K562 (cell line): ENCODE data around the gene RPL27. TPM values are rescaled to one million over a fixed set of nuclear protein-coding genes. Genes with fewer than 3 reads are reported as not detected.

Experiments used
- ATAC-seq: fragments of 200-7000 bp; cut with Tn5 transposase; 3 replicates; pipeline ENCODE4 v1.9.1; 2020; ENCODE audit warnings: moderate library complexity
- BruUV-seq: library from RNA; stranded (reverse); fragments of 400-500 nt; replicated peaks from 2 replicates; lab custom pipeline; 2021; lab: Mats Ljungman, UMichigan
- CTCF ChIA-PET: fragments of 300-600 bp; formaldehyde crosslinking; extraction: SDS; loops from one replicate; lab custom pipeline; 2021; ENCODE audit warnings: low intra/inter-chr PET ratio; lab: Yijun Ruan, JAX
- POLR2A ChIA-PET: fragments of 300-600, 350-650 bp; sonication (Branson Sonifier 250); formaldehyde crosslinking; extraction: SDS; loops from one replicate; lab custom pipeline; 2021; ENCODE audit warnings: antibody characterized with exemption, inconsistent platforms; lab: Yijun Ruan, JAX
- DNase-seq, 4 experiments: peaks; one replicate each; pipeline versions ENCODE4 v3.0.0 to v3.0.0-alpha.2; 2011 to 2018; ENCODE audit warnings: low spot score in 3 of 4, mixed read lengths in 3 of 4; ENCODE audit errors: extremely low read depth in 1 of 4
- FAIRE-seq: peaks from 2 replicates; lab custom pipeline; 2011; peaks lifted over from hg19 to GRCh38; lab: Jason Lieb, UNC
- H2AFZ ChIP-seq: 2 replicates; pipeline ENCODE4 v1.6.0; 2011; ENCODE audit warnings: low read depth, low read length, control low read depth, inconsistent platforms
- H3K27ac ChIP-seq: fragments of 200-600 bp; 3 replicates; pipeline ENCODE4 v1.8.0; 2011; ENCODE audit warnings: low read depth, mild to moderate bottlenecking, control low read depth, inconsistent platforms, low read length, moderate library complexity, mixed read lengths; ENCODE audit errors: extremely low read depth
- H3K27me3 ChIP-seq, 2 experiments: fragments of 300-600 bp in 1 of 2; 2 replicates in 1 of 2; 3 replicates in 1 of 2; pipeline versions ENCODE4 v1.6.0 to v1.8.0; 2011; ENCODE audit warnings: inconsistent platforms in 2 of 2, low read length in 2 of 2, mild to moderate bottlenecking in 1 of 2, mixed read lengths in 1 of 2, moderate library complexity in 1 of 2; ENCODE audit not compliant: control insufficient read depth in 2 of 2, insufficient read depth in 2 of 2
- H3K36me3 ChIP-seq: fragments of 300-600 bp; 3 replicates; pipeline ENCODE4 v1.8.0; 2011; ENCODE audit warnings: mild to moderate bottlenecking, low read length, inconsistent platforms; ENCODE audit not compliant: control insufficient read depth, insufficient read depth
- H3K4me1 ChIP-seq, 2 experiments: fragments of 200-600 bp in 1 of 2; replicated peaks in 1 of 2; 2 replicates in 1 of 2; 3 replicates in 1 of 2; pipeline versions ENCODE4 v1.5.1 to v1.8.0; 2011; ENCODE audit warnings: inconsistent platforms in 2 of 2, low read length in 2 of 2, mild to moderate bottlenecking in 1 of 2, mixed read lengths in 1 of 2, moderate library complexity in 1 of 2; ENCODE audit not compliant: control insufficient read depth in 2 of 2, insufficient read depth in 2 of 2
- H3K4me2 ChIP-seq: 2 replicates; pipeline ENCODE4 v1.6.1; 2011; ENCODE audit warnings: low read length, control low read depth, inconsistent platforms, mixed read lengths; ENCODE audit not compliant: insufficient read depth
- H3K4me3 ChIP-seq: fragments of 200-600 bp; sonication (generic), shearing (Covaris generic); 2 replicates; pipeline ENCODE4 v1.5.1; 2016; ENCODE audit warnings: control low read depth, inconsistent platforms
- H3K79me2 ChIP-seq: fragments of 200-600 bp; 3 replicates; pipeline ENCODE4 v1.8.0; 2011; ENCODE audit warnings: low read length, inconsistent platforms; ENCODE audit not compliant: control insufficient read depth, insufficient read depth
- H3K9ac ChIP-seq, 2 experiments: 2 replicates each; pipeline versions ENCODE4 v1.6.0 to v1.6.1; 2011; ENCODE audit warnings: low read depth in 2 of 2, low read length in 2 of 2, control low read depth in 1 of 2, inconsistent platforms in 1 of 2, mild to moderate bottlenecking in 1 of 2, mixed read lengths in 1 of 2; ENCODE audit not compliant: insufficient read depth in 1 of 2
- H3K9me1 ChIP-seq: one replicate; pipeline ENCODE4 v1.6.0; 2011; ENCODE audit warnings: inconsistent platforms, mild to moderate bottlenecking, low read length, moderate library complexity; ENCODE audit not compliant: control insufficient read depth, insufficient read depth
- H3K9me3 ChIP-seq: replicated peaks from 2 replicates; pipeline ENCODE4 v1.5.1; 2011; ENCODE audit warnings: low read depth, low read length, inconsistent platforms; ENCODE audit not compliant: control insufficient read depth, insufficient read depth
- H4K20me1 ChIP-seq: replicated peaks from 2 replicates; pipeline ENCODE4 v1.6.1; 2011; ENCODE audit warnings: low read length, inconsistent platforms, mixed read lengths; ENCODE audit not compliant: control insufficient read depth, insufficient read depth
- BRCA1 ChIP-seq, 2 experiments: fragments of 450-650 bp in 1 of 2; sonication (generic) in 1 of 2; formaldehyde crosslinking in 1 of 2; IDR thresholded peaks; 2 replicates each; pipeline versions ENCODE4 v1.5.0 to v1.6.1; 2017 to 2020; ENCODE audit warnings: mild to moderate bottlenecking in 1 of 2, missing genetic modification reagents in 1 of 2
- C11orf30 ChIP-seq: fragments of 450-650 bp; IDR thresholded peaks from 2 replicates; pipeline ENCODE4 v1.6.1; 2016; ENCODE audit warnings: low read depth, mild to moderate bottlenecking
- CREM ChIP-seq: IDR thresholded peaks from 2 replicates; pipeline ENCODE4 v1.6.1; 2014; ENCODE audit warnings: antibody characterized with exemption, low read depth
- HNRNPL ChIP-seq: fragments of 200-400 bp; formaldehyde crosslinking; IDR thresholded peaks from 2 replicates; pipeline ENCODE4 v1.6.1; 2017; ENCODE audit warnings: low read depth, mild to moderate bottlenecking, low read length
- IFI16 ChIP-seq: fragments of 250-450 bp; sonication (Bioruptor Pico); IDR thresholded peaks from 2 replicates; pipeline ENCODE4 v2.1.2; 2022; ENCODE audit warnings: mild to moderate bottlenecking, inconsistent platforms
- NFATC3 ChIP-seq: fragments of 450-650 bp; IDR thresholded peaks from 2 replicates; pipeline ENCODE4 v1.6.1; 2017; ENCODE audit warnings: mild to moderate bottlenecking
- NFIX ChIP-seq: fragments of 250-450 bp; sonication (Bioruptor Pico); IDR thresholded peaks from 2 replicates; pipeline ENCODE4 v1.4.0; 2020; ENCODE audit warnings: low read depth, mild to moderate bottlenecking, moderate library complexity
- PTTG1 ChIP-seq: fragments of 450-650 bp; IDR thresholded peaks from 2 replicates; pipeline ENCODE4 v1.6.1; 2016; ENCODE audit warnings: low read depth, mild to moderate bottlenecking, missing genetic modification characterization, missing compliant biosample characterization
- RBM22 ChIP-seq: fragments of 200-400 bp; formaldehyde crosslinking; IDR thresholded peaks from 2 replicates; pipeline ENCODE4 v1.6.1; 2018; ENCODE audit warnings: low read length, low read depth; ENCODE audit not compliant: poor library complexity, severe bottlenecking
- ZNF696 ChIP-seq: fragments of 250-450 bp; sonication (Bioruptor Pico); conservative IDR thresholded peaks from 2 replicates; pipeline ENCODE4 v1.4.0; 2020; ENCODE audit warnings: mild to moderate bottlenecking, moderate library complexity
- WGBS: fragments of 100-300 bp; shearing (Covaris generic); methylation state at CpG from one replicate; pipeline ENCODE4 v1.1.6; 2016; ENCODE audit warnings: low coverage, mixed read lengths; ENCODE audit not compliant: insufficient coverage; ENCODE audit errors: missing lambda C conversion rate; 5-methylcytosine and 5-hydroxymethylcytosine counted together
- in situ Hi-C: fragments of 300-500 bp; cut with MboI; formaldehyde crosslinking; loops from 4 replicates; pipeline ENCODE4 v1.15.0; 2018; ENCODE audit warnings: inconsistent platforms, mixed read lengths
- intact Hi-C: fragments of 100-400 bp; cut with micrococcal nuclease; formaldehyde crosslinking; loops from 2 replicates; pipeline ENCODE4 v1.14.2; 2022
- polyA plus RNA-seq, 8 experiments: library from polyadenylated mRNA; depleted of rRNA in 4 of 8; stranded (reverse) in 5 of 8; unstranded in 3 of 8; fragments of >200 nt; fragmentation: Nextera tagmentation in 2 of 8; fragmentation: Illumina TruSeq in 1 of 8; extraction: Ambion mirVana in 2 of 8; extraction: Trizol in 1 of 8; gene quantifications; 2 replicates each; pipeline versions ENCODE4 v1.2.1 to v1.2.3, GENCODE V29; 2011 to 2014; ENCODE audit warnings: inconsistent platforms in 1 of 8, missing spikeins in 1 of 8
- total RNA-seq, 7 experiments: library from RNA; depleted of rRNA in 6 of 7; stranded (reverse); fragments of >200 nt in 6 of 7; fragmentation: Illumina TruSeq in 2 of 7; extraction: Trizol in 2 of 7; gene quantifications; 2 replicates each; pipeline versions ENCODE4 v1.2.1 to v1.2.3, GENCODE V29; 2011 to 2021; ENCODE audit warnings: low replicate concordance in 1 of 7
- TF ChIP-seq, protein P1 (sequence below): fragments of 250-450 bp; sonication (Bioruptor Pico); IDR thresholded peaks from 2 replicates; pipeline ENCODE4 v1.4.0; 2020
- TF ChIP-seq, protein P2 (sequence below): fragments of 250-450 bp; sonication (Bioruptor Pico); IDR thresholded peaks from 2 replicates; pipeline ENCODE4 v1.8.0; 2022; ENCODE audit warnings: moderate library complexity, mild to moderate bottlenecking, inconsistent platforms
- TF ChIP-seq, protein P3 (sequence below): fragments of 450-650 bp; conservative IDR thresholded peaks from 2 replicates; pipeline ENCODE4 v1.6.1; 2016; ENCODE audit warnings: missing genetic modification characterization, low read depth, mild to moderate bottlenecking, control low read depth, missing compliant biosample characterization
- TF ChIP-seq, protein P4 (sequence below): fragments of 250-450 bp; sonication (Bioruptor Pico); IDR thresholded peaks from 2 replicates; pipeline ENCODE4 v1.9.0; 2021; ENCODE audit warnings: mild to moderate bottlenecking, inconsistent platforms
- TF ChIP-seq, protein P5 (sequence below): fragments of 450-650 bp; formaldehyde crosslinking; IDR thresholded peaks from 2 replicates; pipeline ENCODE4 v1.4.0; 2020; ENCODE audit warnings: mild to moderate bottlenecking, moderate library complexity

RPL27 gene
- total and polyA plus RNA-seq, 9 of the 15 experiments (the other 6 are each of a cell fraction or from before 2014, with no cell fraction given) = 1,539 to 6,155 (median 3,710) TPM

DNA sequence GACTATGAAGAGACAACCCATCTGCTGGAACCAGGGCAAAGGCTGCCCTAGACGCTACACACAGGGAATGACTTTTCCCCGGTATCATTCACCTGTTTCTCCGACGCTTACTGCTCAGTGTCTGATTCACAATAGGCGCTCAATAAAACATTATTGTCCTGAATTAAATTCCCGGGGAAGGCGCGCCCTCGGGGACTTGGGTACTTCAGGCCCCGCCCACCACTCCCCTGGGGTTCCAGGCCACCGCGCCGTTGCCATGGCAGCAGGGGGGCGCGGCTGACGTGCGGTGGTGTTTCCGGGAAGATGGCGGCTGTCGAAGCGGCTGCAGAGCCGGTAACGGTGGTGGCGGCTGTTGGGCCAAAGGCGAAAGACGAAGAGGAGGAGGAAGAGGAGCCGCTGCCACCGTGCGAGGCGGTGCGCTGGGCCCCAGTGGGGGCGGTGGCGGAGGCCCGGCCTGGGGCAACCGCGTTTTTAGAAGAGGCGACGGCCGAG lies 17.9 kb upstream of the RPL27 start, which contains the start of gene RUNDC1:
TSS of gene RUNDC1 (plus strand) at position 292 of the 492 bp plus-strand sequence. CDS start at position 304, 12 bp downstream.
- in situ Hi-C loops (no loop called here), intact Hi-C loops (no loop called here)
- no peaks in the 10 kb centered on the region for H3K27me3 ChIP-seq
- peak within 1 kb of the TSS; percentile 99 for H3K4me2 ChIP-seq
- CTCF ChIA-PET = interaction anchor here (1.0 to 2.7 kb wide), 2 partner anchors 137 to 402 kb away, joined by 4 to 20 read pairs; partner anchors contain the start of gene PSMC3IP
- BruUV-seq = no TSS peak
- peak; percentile 32 for FAIRE-seq
- H3K27ac ChIP-seq = peak within 1 kb of the TSS; percentile 92
- H4K20me1 ChIP-seq = no peaks in the 10 kb centered on the region
- POLR2A ChIA-PET = interaction anchor here (0.5 to 3.8 kb wide), 5 partner anchors 11 to 461 kb away, joined by 3 to 13 read pairs (median 3); partner anchors contain the start of gene RPL27
- WGBS = under 1% methylated on average over 33 of the region's 39 CpGs
- peak; percentile 92 to 96 (median 94) for DNase-seq
- peak within 1 kb of the TSS; percentile 92 for H3K4me3 ChIP-seq
- peaks cover 51% of the 10 kb centered on the region for H3K79me2 ChIP-seq
- peaks cover 25 to 31% of the 10 kb centered on the region in 2 experiments; a peak in 4 of 5 replicates for H3K4me1 ChIP-seq
- H3K9me1 ChIP-seq = no peaks in the 10 kb centered on the region
- peaks cover 27% of the 10 kb centered on the region for H3K36me3 ChIP-seq
- ATAC-seq = peak; percentile 88
- no peaks in the 10 kb centered on the region for H3K9me3 ChIP-seq
- peak within 1 kb of the TSS; percentile 84 to 97 for H3K9ac ChIP-seq
- H2AFZ ChIP-seq = peak within 1 kb of the TSS; percentile 98
- TF ChIP-seq ZNF696 (CRISPR knock-in tag) (no peak), PTTG1 (tag) (no peak), BRCA1 (IDR thresholded peaks at IDR 0.05) (no peak), BRCA1 (CRISPR knock-in tag; IDR thresholded peaks at IDR 0.05) (no peak), HNRNPL (0 out of 2 replicates have a peak, but pooled peaks have one; percentile 37), IFI16 (CRISPR knock-in tag) (no peak), C11orf30 (no peak), RBM22 (peak; percentile 97), CREM (peak; percentile 85), NFATC3 (no peak), NFIX (CRISPR knock-in tag) (no peak)
- TF ChIP-seq, protein P1, sequence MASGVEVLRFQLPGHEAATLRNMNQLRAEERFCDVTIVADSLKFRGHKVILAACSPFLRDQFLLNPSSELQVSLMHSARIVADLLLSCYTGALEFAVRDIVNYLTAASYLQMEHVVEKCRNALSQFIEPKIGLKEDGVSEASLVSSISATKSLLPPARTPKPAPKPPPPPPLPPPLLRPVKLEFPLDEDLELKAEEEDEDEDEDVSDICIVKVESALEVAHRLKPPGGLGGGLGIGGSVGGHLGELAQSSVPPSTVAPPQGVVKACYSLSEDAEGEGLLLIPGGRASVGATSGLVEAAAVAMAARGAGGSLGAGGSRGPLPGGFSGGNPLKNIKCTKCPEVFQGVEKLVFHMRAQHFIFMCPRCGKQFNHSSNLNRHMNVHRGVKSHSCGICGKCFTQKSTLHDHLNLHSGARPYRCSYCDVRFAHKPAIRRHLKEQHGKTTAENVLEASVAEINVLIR (CRISPR knock-in tag) = no peak
- TF ChIP-seq, protein P2, sequence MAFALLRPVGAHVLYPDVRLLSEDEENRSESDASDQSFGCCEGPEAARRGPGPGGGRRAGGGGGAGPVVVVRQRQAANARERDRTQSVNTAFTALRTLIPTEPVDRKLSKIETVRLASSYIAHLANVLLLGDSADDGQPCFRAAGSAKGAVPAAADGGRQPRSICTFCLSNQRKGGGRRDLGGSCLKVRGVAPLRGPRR (CRISPR knock-in tag) = no peak
- TF ChIP-seq, protein P3, sequence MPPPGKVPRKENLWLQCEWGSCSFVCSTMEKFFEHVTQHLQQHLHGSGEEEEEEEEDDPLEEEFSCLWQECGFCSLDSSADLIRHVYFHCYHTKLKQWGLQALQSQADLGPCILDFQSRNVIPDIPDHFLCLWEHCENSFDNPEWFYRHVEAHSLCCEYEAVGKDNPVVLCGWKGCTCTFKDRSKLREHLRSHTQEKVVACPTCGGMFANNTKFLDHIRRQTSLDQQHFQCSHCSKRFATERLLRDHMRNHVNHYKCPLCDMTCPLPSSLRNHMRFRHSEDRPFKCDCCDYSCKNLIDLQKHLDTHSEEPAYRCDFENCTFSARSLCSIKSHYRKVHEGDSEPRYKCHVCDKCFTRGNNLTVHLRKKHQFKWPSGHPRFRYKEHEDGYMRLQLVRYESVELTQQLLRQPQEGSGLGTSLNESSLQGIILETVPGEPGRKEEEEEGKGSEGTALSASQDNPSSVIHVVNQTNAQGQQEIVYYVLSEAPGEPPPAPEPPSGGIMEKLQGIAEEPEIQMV = no peak
- TF ChIP-seq, protein P4, sequence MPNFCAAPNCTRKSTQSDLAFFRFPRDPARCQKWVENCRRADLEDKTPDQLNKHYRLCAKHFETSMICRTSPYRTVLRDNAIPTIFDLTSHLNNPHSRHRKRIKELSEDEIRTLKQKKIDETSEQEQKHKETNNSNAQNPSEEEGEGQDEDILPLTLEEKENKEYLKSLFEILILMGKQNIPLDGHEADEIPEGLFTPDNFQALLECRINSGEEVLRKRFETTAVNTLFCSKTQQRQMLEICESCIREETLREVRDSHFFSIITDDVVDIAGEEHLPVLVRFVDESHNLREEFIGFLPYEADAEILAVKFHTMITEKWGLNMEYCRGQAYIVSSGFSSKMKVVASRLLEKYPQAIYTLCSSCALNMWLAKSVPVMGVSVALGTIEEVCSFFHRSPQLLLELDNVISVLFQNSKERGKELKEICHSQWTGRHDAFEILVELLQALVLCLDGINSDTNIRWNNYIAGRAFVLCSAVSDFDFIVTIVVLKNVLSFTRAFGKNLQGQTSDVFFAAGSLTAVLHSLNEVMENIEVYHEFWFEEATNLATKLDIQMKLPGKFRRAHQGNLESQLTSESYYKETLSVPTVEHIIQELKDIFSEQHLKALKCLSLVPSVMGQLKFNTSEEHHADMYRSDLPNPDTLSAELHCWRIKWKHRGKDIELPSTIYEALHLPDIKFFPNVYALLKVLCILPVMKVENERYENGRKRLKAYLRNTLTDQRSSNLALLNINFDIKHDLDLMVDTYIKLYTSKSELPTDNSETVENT = 0 out of 2 replicates have a peak, but pooled peaks have one; percentile 64
- TF ChIP-seq, protein P5, sequence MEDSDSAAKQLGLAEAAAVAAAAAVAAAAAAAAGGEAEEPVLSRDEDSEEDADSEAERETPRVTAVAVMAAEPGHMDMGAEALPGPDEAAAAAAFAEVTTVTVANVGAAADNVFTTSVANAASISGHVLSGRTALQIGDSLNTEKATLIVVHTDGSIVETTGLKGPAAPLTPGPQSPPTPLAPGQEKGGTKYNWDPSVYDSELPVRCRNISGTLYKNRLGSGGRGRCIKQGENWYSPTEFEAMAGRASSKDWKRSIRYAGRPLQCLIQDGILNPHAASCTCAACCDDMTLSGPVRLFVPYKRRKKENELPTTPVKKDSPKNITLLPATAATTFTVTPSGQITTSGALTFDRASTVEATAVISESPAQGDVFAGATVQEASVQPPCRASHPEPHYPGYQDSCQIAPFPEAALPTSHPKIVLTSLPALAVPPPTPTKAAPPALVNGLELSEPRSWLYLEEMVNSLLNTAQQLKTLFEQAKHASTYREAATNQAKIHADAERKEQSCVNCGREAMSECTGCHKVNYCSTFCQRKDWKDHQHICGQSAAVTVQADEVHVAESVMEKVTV (CRISPR knock-in tag) = no peak
